Mammary epithelial cell (primary cell): ENCODE results near the gene ACKR3.

ENCODE experiments used
- EZH2 ChIP-seq: IDR thresholded peaks from 2 replicates; pipeline ENCODE4 v1.6.1; 2012; ENCODE audit warnings: low read length, inconsistent platforms, borderline replicate concordance
- TF ChIP-seq, protein P1 (sequence below), 2 donors: IDR thresholded peaks in 1 of 2; conservative IDR thresholded peaks in 1 of 2; 2 replicates each; pipeline ENCODE4 v1.5.1; 2011 to 2012; ENCODE audit warnings: inconsistent platforms in 2 of 2, low read length in 2 of 2, mild to moderate bottlenecking in 2 of 2, control low read depth in 1 of 2, low read depth in 1 of 2; ENCODE audit not compliant: insufficient read depth in 1 of 2; ENCODE audit errors: extremely low read depth in 1 of 2

- TF ChIP-seq, protein P1, sequence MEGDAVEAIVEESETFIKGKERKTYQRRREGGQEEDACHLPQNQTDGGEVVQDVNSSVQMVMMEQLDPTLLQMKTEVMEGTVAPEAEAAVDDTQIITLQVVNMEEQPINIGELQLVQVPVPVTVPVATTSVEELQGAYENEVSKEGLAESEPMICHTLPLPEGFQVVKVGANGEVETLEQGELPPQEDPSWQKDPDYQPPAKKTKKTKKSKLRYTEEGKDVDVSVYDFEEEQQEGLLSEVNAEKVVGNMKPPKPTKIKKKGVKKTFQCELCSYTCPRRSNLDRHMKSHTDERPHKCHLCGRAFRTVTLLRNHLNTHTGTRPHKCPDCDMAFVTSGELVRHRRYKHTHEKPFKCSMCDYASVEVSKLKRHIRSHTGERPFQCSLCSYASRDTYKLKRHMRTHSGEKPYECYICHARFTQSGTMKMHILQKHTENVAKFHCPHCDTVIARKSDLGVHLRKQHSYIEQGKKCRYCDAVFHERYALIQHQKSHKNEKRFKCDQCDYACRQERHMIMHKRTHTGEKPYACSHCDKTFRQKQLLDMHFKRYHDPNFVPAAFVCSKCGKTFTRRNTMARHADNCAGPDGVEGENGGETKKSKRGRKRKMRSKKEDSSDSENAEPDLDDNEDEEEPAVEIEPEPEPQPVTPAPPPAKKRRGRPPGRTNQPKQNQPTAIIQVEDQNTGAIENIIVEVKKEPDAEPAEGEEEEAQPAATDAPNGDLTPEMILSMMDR (conservative IDR thresholded peaks at IDR 0.05 in 1 of 2, IDR thresholded peaks at IDR 0.05 in 1 of 2; ENCODE audit: extremely low read depth in 1 of 2, insufficient read depth in 1 of 2, low read depth in 1 of 2, low read length in 2 of 2) = no peak
- TF ChIP-seq EZH2 = no peak
These were observed 52.6 kb downstream of the ACKR3 start for GRCh38 chr2:236622201-236622600.
